MM.1S (cell line): Measurements from ENCODE around the gene NTSR1.

Experiments
- DNase-seq: peaks from one replicate; pipeline ENCODE4 v3.0.0-alpha.2; 2015
- H2AFZ ChIP-seq: fragments of 300-600 bp; sonication (generic); 2 replicates; pipeline ENCODE4 v1.6.0; 2016; ENCODE audit warnings: antibody characterized with exemption, low read length
- H3F3A ChIP-seq: fragments of 300-600 bp; sonication (generic); 2 replicates; pipeline ENCODE4 v1.6.1; 2016; ENCODE audit warnings: mild to moderate bottlenecking, antibody characterized with exemption, low read length, moderate library complexity, mixed read lengths; ENCODE audit not compliant: insufficient read depth
- H3K27ac ChIP-seq: fragments of 300-600 bp; sonication (generic); 2 replicates; pipeline ENCODE4 v1.5.1; 2016; ENCODE audit warnings: mild to moderate bottlenecking, low read length
- H3K27me3 ChIP-seq: fragments of 300-600 bp; sonication (generic); replicated peaks from 2 replicates; pipeline ENCODE4 v1.6.0; 2016; ENCODE audit warnings: low read length; ENCODE audit not compliant: insufficient read depth
- H3K36me3 ChIP-seq: fragments of 300-600 bp; sonication (generic); replicated peaks from 2 replicates; pipeline ENCODE4 v1.6.1; 2016; ENCODE audit warnings: mild to moderate bottlenecking, low read length, mixed read lengths; ENCODE audit not compliant: insufficient read depth
- H3K4me1 ChIP-seq: fragments of 300-600 bp; sonication (generic); 2 replicates; pipeline ENCODE4 v1.6.1; 2016; ENCODE audit warnings: low read length, mixed read lengths
- H3K4me2 ChIP-seq: fragments of 300-600 bp; sonication (generic); 2 replicates; pipeline ENCODE4 v1.6.0; 2016; ENCODE audit warnings: low read depth, low read length
- H3K4me3 ChIP-seq: fragments of 300-600 bp; sonication (generic); 2 replicates; pipeline ENCODE4 v1.5.1; 2016; ENCODE audit warnings: low read length, mixed read lengths
- H3K79me2 ChIP-seq: fragments of 300-600 bp; sonication (generic); 2 replicates; pipeline ENCODE4 v1.6.1; 2016; ENCODE audit warnings: mixed run types, low read length, mixed read lengths
- H3K9ac ChIP-seq: fragments of 300-600 bp; sonication (generic); 2 replicates; pipeline ENCODE4 v1.6.1; 2016; ENCODE audit warnings: low read length, mixed read lengths
- H3K9me2 ChIP-seq: fragments of 300-600 bp; sonication (generic); replicated peaks from 2 replicates; pipeline ENCODE4 v1.6.1; 2016; ENCODE audit warnings: mild to moderate bottlenecking, low read length, mixed read lengths; ENCODE audit not compliant: insufficient read depth
- H3K9me3 ChIP-seq: fragments of 300-600 bp; sonication (generic); replicated peaks from 2 replicates; pipeline ENCODE4 v1.6.1; 2016; ENCODE audit warnings: mild to moderate bottlenecking, low read length, mixed read lengths; ENCODE audit not compliant: insufficient read depth
- H4K20me1 ChIP-seq: fragments of 300-600 bp; sonication (generic); 2 replicates; pipeline ENCODE4 v1.6.1; 2016; ENCODE audit warnings: mild to moderate bottlenecking, low read length, moderate library complexity, mixed read lengths; ENCODE audit not compliant: insufficient read depth
- EZH2 ChIP-seq: fragments of 300-600 bp; sonication (generic); optimal IDR thresholded peaks from 2 replicates; pipeline ENCODE3; 2017; ENCODE audit warnings: low read depth, mild to moderate bottlenecking, antibody characterized with exemption, low read length, mixed read lengths
- EZH2phosphoT487 ChIP-seq: fragments of 300-600 bp; sonication (generic); IDR thresholded peaks from 2 replicates; pipeline ENCODE4 v1.6.1; 2018; ENCODE audit warnings: antibody characterized with exemption, low read length
- TF ChIP-seq, protein P1 (sequence below): fragments of 300-600 bp; sonication (generic); IDR thresholded peaks from 2 replicates; pipeline ENCODE4 v1.5.1; 2016; ENCODE audit warnings: antibody characterized with exemption, low read length, mixed read lengths

The NTSR1 gene

DNA sequence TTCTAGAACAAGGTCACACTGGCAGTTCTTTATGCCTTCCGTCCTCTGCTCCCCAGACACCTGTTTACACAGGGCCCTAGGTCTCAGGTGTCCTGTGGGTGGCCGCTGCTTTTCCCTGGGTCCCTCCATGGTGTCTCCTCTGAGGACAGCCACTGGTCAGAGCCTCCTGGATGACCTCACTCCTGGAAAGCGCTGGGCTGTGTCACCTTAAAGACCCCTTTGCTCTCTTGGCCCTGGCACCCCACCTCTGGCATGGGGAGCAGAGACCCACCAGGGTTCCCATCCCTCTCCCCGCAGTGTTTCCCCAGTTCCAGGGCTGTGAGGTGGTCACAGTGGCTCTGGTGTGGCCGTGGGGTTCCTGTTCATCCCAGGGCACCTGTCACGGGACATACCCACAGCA, 33.9 kb downstream of the NTSR1 start:
- no peak overlapping the region for H3K4me2 ChIP-seq
- no peaks in the 10 kb centered on the region for H3K9me2 ChIP-seq
- H2AFZ ChIP-seq: no peak overlapping the region
- H3K4me1 ChIP-seq: peaks cover 16% of the 10 kb centered on the region
- H3K27ac ChIP-seq: no peak overlapping the region
- no peaks in the 10 kb centered on the region for H3K79me2 ChIP-seq
- H4K20me1 ChIP-seq: no peaks in the 10 kb centered on the region
- H3K9me3 ChIP-seq: no peaks in the 10 kb centered on the region
- no peak overlapping the region for H3K9ac ChIP-seq
- no peak overlapping the region for H3K4me3 ChIP-seq
- TF ChIP-seq EZH2 (no peak), EZH2phosphoT487 (no peak)
- TF ChIP-seq, protein P1, sequence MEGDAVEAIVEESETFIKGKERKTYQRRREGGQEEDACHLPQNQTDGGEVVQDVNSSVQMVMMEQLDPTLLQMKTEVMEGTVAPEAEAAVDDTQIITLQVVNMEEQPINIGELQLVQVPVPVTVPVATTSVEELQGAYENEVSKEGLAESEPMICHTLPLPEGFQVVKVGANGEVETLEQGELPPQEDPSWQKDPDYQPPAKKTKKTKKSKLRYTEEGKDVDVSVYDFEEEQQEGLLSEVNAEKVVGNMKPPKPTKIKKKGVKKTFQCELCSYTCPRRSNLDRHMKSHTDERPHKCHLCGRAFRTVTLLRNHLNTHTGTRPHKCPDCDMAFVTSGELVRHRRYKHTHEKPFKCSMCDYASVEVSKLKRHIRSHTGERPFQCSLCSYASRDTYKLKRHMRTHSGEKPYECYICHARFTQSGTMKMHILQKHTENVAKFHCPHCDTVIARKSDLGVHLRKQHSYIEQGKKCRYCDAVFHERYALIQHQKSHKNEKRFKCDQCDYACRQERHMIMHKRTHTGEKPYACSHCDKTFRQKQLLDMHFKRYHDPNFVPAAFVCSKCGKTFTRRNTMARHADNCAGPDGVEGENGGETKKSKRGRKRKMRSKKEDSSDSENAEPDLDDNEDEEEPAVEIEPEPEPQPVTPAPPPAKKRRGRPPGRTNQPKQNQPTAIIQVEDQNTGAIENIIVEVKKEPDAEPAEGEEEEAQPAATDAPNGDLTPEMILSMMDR: no peak
- H3F3A ChIP-seq: peaks cover 12% of the 10 kb centered on the region
- H3K27me3 ChIP-seq: peaks cover 58% of the 10 kb centered on the region
- no peak for DNase-seq
- no peaks in the 10 kb centered on the region for H3K36me3 ChIP-seq

DNA sequence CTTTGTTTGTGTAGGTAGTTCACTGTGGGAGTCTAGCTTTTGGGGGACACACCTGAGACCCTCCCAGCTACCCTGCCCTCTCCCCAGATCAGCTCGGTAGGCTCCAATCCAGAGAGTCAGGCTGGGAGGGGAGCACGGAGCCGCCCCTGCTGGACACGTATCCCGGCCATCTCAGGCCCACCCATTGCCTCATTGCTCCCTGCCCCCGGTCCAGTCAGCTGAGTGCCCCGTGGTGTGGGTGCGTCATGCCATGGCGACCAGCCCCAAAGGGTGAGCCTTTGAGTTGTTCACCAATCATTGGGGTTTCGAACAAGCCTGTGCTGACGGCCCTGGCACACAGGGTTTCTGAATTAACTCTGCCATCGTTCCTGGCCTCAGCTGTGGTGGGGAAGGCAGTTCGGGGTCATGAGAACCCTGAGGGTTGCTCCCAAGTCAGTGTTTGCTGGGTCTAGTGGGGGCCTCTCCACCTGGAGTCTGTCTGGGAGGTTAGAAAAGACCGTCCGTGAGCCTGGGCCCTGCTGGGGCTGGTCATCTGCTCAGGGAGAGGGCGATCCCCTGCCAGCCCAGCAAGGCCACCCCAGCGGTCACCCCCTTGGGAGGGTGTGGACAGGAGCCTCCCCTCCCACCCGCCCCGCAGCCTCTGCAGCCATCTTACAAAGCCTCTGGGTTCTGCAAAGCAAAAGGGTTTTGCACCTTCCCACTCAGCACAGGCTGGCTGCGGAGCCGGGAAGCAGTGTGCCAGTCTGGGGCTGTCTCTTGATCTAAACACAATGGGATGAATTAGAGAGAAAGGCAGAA, 34.5 kb downstream of the NTSR1 start:
- Histone ChIP-seq H4K20me1 (no peaks in the 10 kb centered on the region), H3K9ac (no peak overlapping the region), H3K27ac (no peak overlapping the region), H3K4me2 (no peak overlapping the region), H2AFZ (no peak overlapping the region), H3K36me3 (no peaks in the 10 kb centered on the region), H3K4me3 (no peak overlapping the region), H3K79me2 (no peaks in the 10 kb centered on the region), H3K4me1 (peaks cover 16% of the 10 kb centered on the region), H3K9me2 (no peaks in the 10 kb centered on the region), H3K9me3 (no peaks in the 10 kb centered on the region), H3F3A (peaks cover 12% of the 10 kb centered on the region), H3K27me3 (peaks cover 60% of the 10 kb centered on the region)
- TF ChIP-seq EZH2 (no peak), EZH2phosphoT487 (no peak)
- TF ChIP-seq, protein P1: no peak
- no peak for DNase-seq

DNA sequence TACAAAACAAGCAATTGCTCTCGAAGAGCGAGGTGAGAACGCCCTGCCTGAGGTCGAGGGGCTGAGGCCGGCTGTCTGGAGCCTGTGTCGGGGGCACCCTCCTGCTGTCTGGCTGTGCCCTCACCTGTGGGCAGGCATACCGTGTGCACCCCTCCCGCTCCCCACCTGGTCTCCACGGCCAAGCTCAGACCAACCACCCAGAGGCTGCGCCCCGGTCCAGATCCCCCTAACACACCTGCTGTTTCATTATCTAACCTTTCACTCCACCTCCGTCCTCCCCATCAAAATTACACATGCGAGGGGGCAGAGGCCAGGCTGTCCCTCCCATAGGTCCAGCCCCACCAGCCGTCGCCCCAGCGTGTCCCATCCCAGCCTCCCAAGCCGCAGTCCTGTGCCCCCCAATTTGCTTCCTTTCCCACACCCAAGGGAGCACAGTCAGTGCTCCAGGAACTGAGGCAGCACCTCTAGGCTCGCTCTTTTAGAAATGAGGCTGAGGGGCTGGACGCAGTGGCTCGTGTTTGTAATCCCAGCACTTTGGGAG, 35.2 kb downstream of the NTSR1 start:
- Histone ChIP-seq H3K4me1 (peaks cover 16% of the 10 kb centered on the region), H3K4me2 (no peak overlapping the region), H3K27ac (no peak overlapping the region), H3K9ac (no peak overlapping the region), H4K20me1 (no peaks in the 10 kb centered on the region), H3K36me3 (no peaks in the 10 kb centered on the region), H2AFZ (no peak overlapping the region), H3F3A (peaks cover 12% of the 10 kb centered on the region), H3K4me3 (no peak overlapping the region), H3K9me2 (no peaks in the 10 kb centered on the region), H3K79me2 (no peaks in the 10 kb centered on the region), H3K27me3 (peaks cover 60% of the 10 kb centered on the region), H3K9me3 (no peaks in the 10 kb centered on the region)
- TF ChIP-seq EZH2phosphoT487 (no peak), EZH2 (no peak)
- TF ChIP-seq, protein P1: no peak
- no peak for DNase-seq
